ENCODE results near the gene HECA. TPM values are rescaled to one million over a fixed set of nuclear protein-coding genes. Genes with fewer than 3 reads are reported as not detected.
A peak's percentile ranks its signal among the peaks of the same experiment; 100 is the strongest.

HECA gene
- total and polyA plus RNA-seq, 5 experiments from 2014 or later, result 4.6 to 159 (median 8.5) TPM

DNA sequence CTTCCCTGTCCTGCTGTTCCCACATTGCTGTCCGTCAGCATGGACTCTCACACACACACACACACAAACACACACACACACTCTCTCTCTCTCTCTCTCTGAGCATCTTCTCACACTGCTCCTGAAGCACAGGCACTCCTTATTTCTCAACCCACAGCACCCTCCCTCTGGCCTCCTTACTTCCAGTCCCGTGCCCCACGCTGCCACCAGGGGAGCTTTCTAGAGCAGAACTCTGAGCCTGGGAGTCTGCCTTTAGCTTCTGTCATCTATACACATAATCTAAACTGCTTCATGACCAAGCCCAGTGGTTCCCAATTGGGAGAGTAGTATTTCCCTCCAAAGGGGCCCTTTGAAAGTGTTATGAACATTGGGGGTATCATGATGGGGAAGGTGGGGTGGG is 29.1 kb downstream of the HECA start:
- peaks cover 60 to 97% (median 96%) of the 10 kb centered on the region in 4 donors for H3K4me1 Mint-ChIP-seq
- ATAC-seq, result peak in 1 of 2 donors; percentile 17
- H3K27me3 Mint-ChIP-seq, result no peaks in the 10 kb centered on the region
- H3K27ac Mint-ChIP-seq, result peak overlapping the region; percentile 85 to 99 (median 93)
- H3K9me3 Mint-ChIP-seq, result no peaks in the 10 kb centered on the region
- peak in 1 of 10 donors; percentile 40 for DNase-seq
- POLR2A ChIA-PET, result interaction anchor here (0.7 to 6.8 kb wide), 8 partner anchors 8 to 178 kb away, joined by 3 to 55 read pairs (median 6); no protein-coding TSS in a partner anchor
- peaks cover 0 to 45% (median 17%) of the 10 kb centered on the region in 3 donors for H3K36me3 Mint-ChIP-seq
- H3K4me3 Mint-ChIP-seq, result peak overlapping the region; percentile 2 to 93 (median 74)

DNA sequence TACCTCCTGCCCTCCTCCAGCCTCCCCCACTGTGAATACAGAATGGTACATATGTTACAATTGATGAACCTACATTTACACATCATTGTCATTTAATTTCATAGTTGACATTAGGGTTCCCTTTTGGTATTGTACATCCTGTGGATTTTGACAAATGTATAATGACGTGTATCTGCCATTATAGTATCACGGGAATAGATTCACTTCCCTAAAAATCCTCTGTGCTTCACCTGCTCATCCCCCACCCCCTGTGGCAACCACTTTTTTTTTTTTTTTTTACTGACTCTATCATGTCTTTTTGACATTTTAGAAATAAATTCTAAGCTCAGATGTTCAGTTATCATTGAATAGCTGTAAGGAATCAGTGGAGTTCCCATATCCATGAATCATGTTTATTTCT is 30.4 kb downstream of the HECA start:
- POLR2A ChIA-PET, result interaction anchor here (0.7 to 6.8 kb wide), 10 partner anchors 9 to 200 kb away, joined by 3 to 55 read pairs (median 5); no protein-coding TSS in a partner anchor

GRCh38 chr6:139166238-139166955 is 31.5 kb downstream of the HECA start:
- Mint-ChIP-seq H3K27me3 (no peaks in the 10 kb centered on the region), H3K36me3 (peaks cover 5 to 65% (median 13%) of the 10 kb centered on the region in 3 donors), H3K4me1 (peaks cover 68 to 97% (median 96%) of the 10 kb centered on the region in 4 donors), H3K9me3 (no peaks in the 10 kb centered on the region), H3K27ac (peak overlapping the region in 8 of 10 donors; percentile 39 to 93 (median 72)), H3K4me3 (peak overlapping the region in 5 of 10 donors; percentile 12 to 44 (median 20))
- DNase-seq, result no peak
- no peak for ATAC-seq
- POLR2A ChIA-PET, result interaction anchor here (1.0 to 3.0 kb wide), 6 partner anchors 11 to 121 kb away, joined by 3 to 19 read pairs (median 5); no protein-coding TSS in a partner anchor

More for the DNA sequence above, 30.4 kb downstream of the HECA start:
- peak overlapping the region in 9 of 10 donors; percentile 39 to 93 (median 68) for H3K4me3 Mint-ChIP-seq
- H3K9me3 Mint-ChIP-seq, result no peaks in the 10 kb centered on the region
- no peaks in the 10 kb centered on the region for H3K27me3 Mint-ChIP-seq
- peaks cover 65 to 97% (median 96%) of the 10 kb centered on the region in 4 donors for H3K4me1 Mint-ChIP-seq
- ATAC-seq, result no peak
- H3K36me3 Mint-ChIP-seq, result peaks cover 5 to 55% (median 13%) of the 10 kb centered on the region in 3 donors
- H3K27ac Mint-ChIP-seq, result peak overlapping the region; percentile 3 to 99 (median 90)
- no peak for DNase-seq

- Mint-ChIP-seq H3K4me3 (peak overlapping the region in 6 of 10 donors; percentile 2 to 44 (median 19)), H3K27ac (peak overlapping the region in 9 of 10 donors; percentile 39 to 88 (median 81))
These were observed 32.1 kb downstream of the HECA start for GRCh38 chr6:139166956-139167313.

DNA sequence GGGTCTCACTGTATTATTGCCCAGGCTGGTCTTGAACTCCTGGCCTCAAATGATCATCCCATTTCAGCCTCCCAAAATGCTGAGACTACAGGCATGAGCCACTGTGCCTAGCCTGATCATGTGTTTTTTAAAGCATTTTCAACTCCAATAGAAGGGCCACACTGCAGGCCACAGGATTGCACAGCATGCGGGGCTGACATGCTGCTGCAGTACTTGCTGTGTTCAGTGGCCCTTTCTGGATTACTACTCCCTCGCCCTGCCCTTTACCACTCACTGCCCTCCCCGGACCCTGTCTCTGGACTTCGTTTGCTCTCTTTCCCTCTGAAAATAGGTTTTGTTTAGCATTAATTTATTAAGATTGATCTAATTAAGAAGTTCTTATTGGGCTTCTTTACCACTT is 37.3 kb downstream of the HECA start:
- no peaks in the 10 kb centered on the region for H3K27me3 Mint-ChIP-seq
- no peaks in the 10 kb centered on the region for H3K9me3 Mint-ChIP-seq
- H3K4me3 Mint-ChIP-seq, result peak overlapping the region in 9 of 10 donors; percentile 37 to 79 (median 69)
- no peak for DNase-seq
- peaks cover 6 to 80% (median 21%) of the 10 kb centered on the region in 3 donors for H3K36me3 Mint-ChIP-seq
- peaks cover 70 to 97% (median 94%) of the 10 kb centered on the region in 4 donors for H3K4me1 Mint-ChIP-seq
- no peak for ATAC-seq
- POLR2A ChIA-PET, result interaction anchor here (0.8 to 6.2 kb wide), 4 partner anchors 10 to 47 kb away, joined by 3 to 49 read pairs (median 10); no protein-coding TSS in a partner anchor
- peak overlapping the region; percentile 72 to 92 (median 87) for H3K27ac Mint-ChIP-seq

More at GRCh38 chr6:139166956-139167313, 32.1 kb downstream of the HECA start:
- Mint-ChIP-seq H3K9me3 (no peaks in the 10 kb centered on the region), H3K27me3 (no peaks in the 10 kb centered on the region), H3K36me3 (peaks cover 5 to 67% (median 13%) of the 10 kb centered on the region in 3 donors), H3K4me1 (peaks cover 66 to 95% (median 95%) of the 10 kb centered on the region in 4 donors)
- POLR2A ChIA-PET, result interaction anchor here (1.0 to 1.3 kb wide), 3 partner anchors 17 to 208 kb away, joined by 3 to 5 read pairs (median 4); partner anchors contain the start of gene CITED2
- ATAC-seq, result no peak
- no peak for DNase-seq

GRCh38 chr6:139172567-139172966 is 37.7 kb downstream of the HECA start:
- H3K4me3 Mint-ChIP-seq, result peak overlapping the region; percentile 23 to 79 (median 69)
- peak overlapping the region; percentile 72 to 92 (median 87) for H3K27ac Mint-ChIP-seq
- POLR2A ChIA-PET, result interaction anchor here (0.8 to 6.2 kb wide), 4 partner anchors 11 to 47 kb away, joined by 3 to 49 read pairs (median 12); no protein-coding TSS in a partner anchor

GRCh38 chr6:139173172-139173571 is 38.3 kb downstream of the HECA start:
- Mint-ChIP-seq H3K4me1 (peaks cover 68 to 96% (median 93%) of the 10 kb centered on the region in 4 donors), H3K9me3 (no peaks in the 10 kb centered on the region), H3K36me3 (peaks cover 13 to 80% (median 23%) of the 10 kb centered on the region in 3 donors), H3K27ac (peak overlapping the region; percentile 72 to 92 (median 87)), H3K27me3 (no peaks in the 10 kb centered on the region), H3K4me3 (peak overlapping the region; percentile 23 to 79 (median 66))
- POLR2A ChIA-PET, result interaction anchor here (0.6 to 6.2 kb wide), 6 partner anchors 11 to 183 kb away, joined by 3 to 49 read pairs (median 8); partner anchors contain the start of gene HECA
- DNase-seq (peak in 4 of 10 donors; percentile 28 to 70 (median 52)), ATAC-seq (peak; percentile 75)

More at GRCh38 chr6:139172567-139172966, 37.7 kb downstream of the HECA start:
- Mint-ChIP-seq H3K4me1 (peaks cover 70 to 97% (median 94%) of the 10 kb centered on the region in 4 donors), H3K36me3 (peaks cover 10 to 80% (median 22%) of the 10 kb centered on the region in 3 donors), H3K27me3 (no peaks in the 10 kb centered on the region), H3K9me3 (no peaks in the 10 kb centered on the region)
- peak; percentile 27 to 31 for ATAC-seq
- no peak for DNase-seq

DNA sequence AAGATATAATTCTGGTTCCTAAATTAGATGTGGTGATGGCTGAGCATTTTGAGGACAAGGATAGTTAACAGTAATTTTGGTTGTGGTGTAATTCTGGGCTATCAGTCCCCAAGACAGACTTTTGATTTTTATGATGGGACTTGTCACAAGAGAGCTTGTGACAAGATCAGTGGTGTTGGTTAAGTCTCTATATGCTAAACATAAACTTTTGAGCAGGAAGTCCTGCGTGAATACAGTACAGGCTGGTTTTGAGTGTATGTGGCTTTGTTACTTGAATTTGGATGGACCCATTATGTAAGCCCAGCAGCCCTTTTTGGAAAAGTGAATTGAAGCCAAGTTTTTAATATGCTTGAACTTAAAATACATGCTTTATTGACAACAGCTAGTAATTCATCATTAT is 38.9 kb downstream of the HECA start:
- POLR2A ChIA-PET, result interaction anchor here (0.6 to 6.2 kb wide), 8 partner anchors 12 to 183 kb away, joined by 3 to 49 read pairs (median 4); partner anchors contain the start of gene HECA
- no peak for ATAC-seq
- H3K4me3 Mint-ChIP-seq, result peak overlapping the region in 9 of 10 donors; percentile 48 to 79 (median 71)

GRCh38 chr6:139174961-139175360 is 40.1 kb downstream of the HECA start:
- H3K27ac Mint-ChIP-seq, result peak overlapping the region; percentile 81 to 98 (median 89)
- no peak for DNase-seq
- no peaks in the 10 kb centered on the region for H3K9me3 Mint-ChIP-seq
- ATAC-seq, result no peak
- H3K27me3 Mint-ChIP-seq, result no peaks in the 10 kb centered on the region
- H3K4me3 Mint-ChIP-seq, result peak overlapping the region in 9 of 10 donors; percentile 50 to 87 (median 61)
- POLR2A ChIA-PET, result interaction anchor here (1.3 to 6.2 kb wide), 5 partner anchors 13 to 200 kb away, joined by 6 to 49 read pairs (median 13); partner anchors contain the start of gene CITED2
- peaks cover 58 to 93% (median 84%) of the 10 kb centered on the region in 4 donors for H3K4me1 Mint-ChIP-seq
- H3K36me3 Mint-ChIP-seq, result peaks cover 8 to 78% (median 37%) of the 10 kb centered on the region in 3 donors

More for the DNA sequence above, 38.9 kb downstream of the HECA start:
- Mint-ChIP-seq H3K27ac (peak overlapping the region; percentile 72 to 92 (median 87)), H3K4me1 (peaks cover 65 to 96% (median 91%) of the 10 kb centered on the region in 4 donors), H3K27me3 (no peaks in the 10 kb centered on the region), H3K36me3 (peaks cover 13 to 80% (median 29%) of the 10 kb centered on the region in 3 donors), H3K9me3 (no peaks in the 10 kb centered on the region)
- DNase-seq, result no peak

- DNase-seq (no peak), ATAC-seq (peak; percentile 18 to 24)
- peak overlapping the region; percentile 81 to 98 (median 89) for H3K27ac Mint-ChIP-seq
These were observed 40.6 kb downstream of the HECA start for GRCh38 chr6:139175389-139175948.

DNA sequence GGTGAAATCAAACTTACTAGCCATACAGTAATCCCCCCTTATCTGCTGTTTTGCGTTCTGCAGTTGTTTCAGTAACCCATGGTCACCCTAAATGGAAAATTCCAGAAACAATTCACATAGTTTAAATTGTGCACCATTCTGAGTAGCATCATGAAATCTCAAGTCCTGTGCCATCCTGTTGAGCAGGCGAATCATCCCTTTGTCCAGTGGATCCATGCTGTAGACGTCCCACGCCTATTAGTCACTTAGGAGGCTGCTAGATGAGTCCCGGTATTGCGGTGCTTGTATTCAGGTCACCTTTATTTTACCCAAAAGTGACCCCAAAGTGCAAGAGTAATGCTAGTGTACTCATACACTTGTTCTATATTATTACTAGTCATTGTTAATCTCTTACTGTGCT is 46.4 kb downstream of the HECA start:
- DNase-seq (no peak), ATAC-seq (no peak)
- peaks cover 25 to 74% (median 64%) of the 10 kb centered on the region in 4 donors for H3K4me1 Mint-ChIP-seq
- peaks cover 0 to 2% (median 0%) of the 10 kb centered on the region in 9 donors for H3K9me3 Mint-ChIP-seq
- H3K27me3 Mint-ChIP-seq, result no peaks in the 10 kb centered on the region
- H3K36me3 Mint-ChIP-seq, result peaks cover 8 to 78% (median 56%) of the 10 kb centered on the region in 3 donors
- peak overlapping the region in 4 of 10 donors; percentile 10 to 84 (median 45) for H3K27ac Mint-ChIP-seq
- POLR2A ChIA-PET, result interaction anchor here (2.4 kb wide), 1 partner anchor 44 kb away, joined by 8 read pairs; no protein-coding TSS in a partner anchor
- H3K4me3 Mint-ChIP-seq, result no peak overlapping the region

More at GRCh38 chr6:139175389-139175948, 40.6 kb downstream of the HECA start:
- H3K36me3 Mint-ChIP-seq, result peaks cover 8 to 78% (median 42%) of the 10 kb centered on the region in 3 donors
- POLR2A ChIA-PET, result interaction anchor here (1.3 to 6.2 kb wide), 5 partner anchors 14 to 199 kb away, joined by 6 to 49 read pairs (median 13); partner anchors contain the start of gene CITED2
- peak overlapping the region; percentile 48 to 87 (median 60) for H3K4me3 Mint-ChIP-seq
- peaks cover 56 to 93% (median 84%) of the 10 kb centered on the region in 4 donors for H3K4me1 Mint-ChIP-seq
- H3K9me3 Mint-ChIP-seq, result no peaks in the 10 kb centered on the region
- no peaks in the 10 kb centered on the region for H3K27me3 Mint-ChIP-seq

All from naive thymus-derived CD8-positive, alpha-beta T cell (primary cell).